Subcutaneous adipose tissue (tissue), 4 donors: ENCODE measurements around the gene SPDEF. TPM values are rescaled to one million over a fixed set of nuclear protein-coding genes. Genes with fewer than 3 reads are reported as not detected.

Experiments
- total RNA-seq, 4 donors: library from RNA; depleted of rRNA; stranded (reverse); fragments of >200 nt; gene quantifications; one replicate each; pipeline ENCODE4 v1.1.0, GENCODE V29; 2016
- TF ChIP-seq, protein P1 (sequence below): fragments of 450-650 bp; IDR thresholded peaks from one replicate; pipeline ENCODE4 v1.5.1; 2016; ENCODE audit warnings: low read depth, mild to moderate bottlenecking, control low read depth, antibody characterized with exemption, moderate library complexity

The SPDEF gene
- total RNA-seq, 4 donors from 2014 or later, result 0.22 TPM; not detected in 3

GRCh38 chr6:34597605-34598353 lies 41.6 kb upstream of the SPDEF start:
- TF ChIP-seq, protein P1, sequence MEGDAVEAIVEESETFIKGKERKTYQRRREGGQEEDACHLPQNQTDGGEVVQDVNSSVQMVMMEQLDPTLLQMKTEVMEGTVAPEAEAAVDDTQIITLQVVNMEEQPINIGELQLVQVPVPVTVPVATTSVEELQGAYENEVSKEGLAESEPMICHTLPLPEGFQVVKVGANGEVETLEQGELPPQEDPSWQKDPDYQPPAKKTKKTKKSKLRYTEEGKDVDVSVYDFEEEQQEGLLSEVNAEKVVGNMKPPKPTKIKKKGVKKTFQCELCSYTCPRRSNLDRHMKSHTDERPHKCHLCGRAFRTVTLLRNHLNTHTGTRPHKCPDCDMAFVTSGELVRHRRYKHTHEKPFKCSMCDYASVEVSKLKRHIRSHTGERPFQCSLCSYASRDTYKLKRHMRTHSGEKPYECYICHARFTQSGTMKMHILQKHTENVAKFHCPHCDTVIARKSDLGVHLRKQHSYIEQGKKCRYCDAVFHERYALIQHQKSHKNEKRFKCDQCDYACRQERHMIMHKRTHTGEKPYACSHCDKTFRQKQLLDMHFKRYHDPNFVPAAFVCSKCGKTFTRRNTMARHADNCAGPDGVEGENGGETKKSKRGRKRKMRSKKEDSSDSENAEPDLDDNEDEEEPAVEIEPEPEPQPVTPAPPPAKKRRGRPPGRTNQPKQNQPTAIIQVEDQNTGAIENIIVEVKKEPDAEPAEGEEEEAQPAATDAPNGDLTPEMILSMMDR, result no peak

- TF ChIP-seq, protein P1, result no peak
Measured at GRCh38 chr6:34596798-34597197, 40.7 kb upstream of the SPDEF start.

- TF ChIP-seq, protein P1, result no peak
Measured at GRCh38 chr6:34595332-34596184, 39.4 kb upstream of the SPDEF start.

GRCh38 chr6:34593701-34594100 lies 37.6 kb upstream of the SPDEF start:
- TF ChIP-seq, protein P1, result no peak

GRCh38 chr6:34592208-34592952 lies 36.3 kb upstream of the SPDEF start:
- TF ChIP-seq, protein P1, result no peak

DNA sequence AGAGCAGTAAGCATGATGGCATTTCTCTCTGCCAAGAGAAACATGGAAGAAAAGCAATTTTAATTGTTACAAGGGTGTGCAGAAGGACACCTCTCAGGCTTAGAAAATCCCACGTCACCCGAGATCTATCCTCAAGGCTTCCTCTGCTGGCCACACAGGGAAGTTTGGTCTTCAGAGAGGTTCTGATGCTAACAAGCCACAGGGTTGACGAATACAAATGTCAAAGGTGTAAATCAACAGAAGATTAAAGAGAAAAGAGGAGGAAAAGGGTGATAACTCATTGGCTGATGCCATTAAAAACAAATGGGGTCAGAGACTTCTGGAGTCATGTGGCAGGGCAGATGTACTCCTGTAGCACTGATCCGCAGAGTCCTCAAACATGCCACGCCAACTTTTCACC lies 33.6 kb upstream of the SPDEF start:
- TF ChIP-seq, protein P1, result no peak

DNA sequence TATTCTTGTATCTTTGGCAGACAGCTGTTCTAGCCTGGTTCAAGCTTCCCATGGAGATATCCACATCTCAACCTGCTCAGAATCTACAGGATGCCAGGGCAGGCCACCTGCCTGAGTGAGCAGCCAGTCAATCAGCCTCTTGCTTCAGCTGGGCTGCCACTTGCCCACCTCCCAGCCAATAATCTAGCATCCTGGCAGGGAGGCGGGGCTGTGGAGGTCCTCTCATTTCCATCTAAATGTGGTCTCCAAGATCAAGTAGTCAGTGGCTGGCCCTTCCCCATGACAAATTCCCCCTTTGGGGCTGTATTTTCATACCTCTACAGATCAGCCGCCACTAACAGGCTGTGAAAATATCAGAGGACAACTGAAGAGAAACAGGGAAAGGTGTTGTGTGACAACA lies 33.0 kb upstream of the SPDEF start:
- TF ChIP-seq, protein P1, result no peak
